Sigmoid colon (tissue), 4 donors: Measurements from ENCODE around the gene SLC16A1.

Source experiments
- EP300 ChIP-seq, 4 donors: sonication (generic); formaldehyde crosslinking; IDR thresholded peaks; one replicate each; pipeline ENCODE4 v1.6.1; 2017; ENCODE audit warnings: antibody characterized with exemption in 4 of 4
- POLR2A ChIP-seq, 2 donors: fragments of 450-650 bp; IDR thresholded peaks; one replicate each; pipeline ENCODE4 v1.6.1; 2016; ENCODE audit warnings: antibody characterized with exemption in 2 of 2, mild to moderate bottlenecking in 2 of 2, moderate library complexity in 2 of 2
- TF ChIP-seq, protein P1 (sequence below), 4 experiments: fragments of 450-650 bp in 3 of 4; fragments of 200-600 bp in 1 of 4; IDR thresholded peaks; one replicate each; pipeline ENCODE4 v1.5.1; 2016 to 2019; ENCODE audit warnings: antibody characterized with exemption in 4 of 4, mild to moderate bottlenecking in 3 of 4, moderate library complexity in 2 of 4

DNA sequence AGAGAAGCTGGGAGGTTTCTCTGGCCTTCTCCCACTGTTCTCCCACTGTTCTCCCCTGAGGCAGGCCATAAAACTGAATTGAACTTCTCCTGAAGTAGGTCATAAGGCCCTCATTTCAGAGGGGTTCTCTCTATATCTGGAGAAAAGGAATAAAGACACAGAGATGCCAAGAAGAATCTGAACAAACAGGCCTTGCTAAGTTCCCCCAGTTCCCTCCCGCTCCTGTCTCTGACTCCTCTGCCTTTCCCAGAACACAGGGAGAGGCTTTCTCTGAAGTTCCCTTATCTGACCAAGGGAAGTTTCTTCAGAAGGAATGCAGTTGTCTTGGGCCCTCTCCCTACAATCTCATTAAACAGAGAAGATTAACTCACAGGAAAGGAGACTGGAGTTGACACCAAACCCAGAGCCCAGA is 83.4 kb downstream of the SLC16A1 start:
- TF ChIP-seq POLR2A (IDR thresholded peaks at IDR 0.05), result no peak
- TF ChIP-seq, protein P1, sequence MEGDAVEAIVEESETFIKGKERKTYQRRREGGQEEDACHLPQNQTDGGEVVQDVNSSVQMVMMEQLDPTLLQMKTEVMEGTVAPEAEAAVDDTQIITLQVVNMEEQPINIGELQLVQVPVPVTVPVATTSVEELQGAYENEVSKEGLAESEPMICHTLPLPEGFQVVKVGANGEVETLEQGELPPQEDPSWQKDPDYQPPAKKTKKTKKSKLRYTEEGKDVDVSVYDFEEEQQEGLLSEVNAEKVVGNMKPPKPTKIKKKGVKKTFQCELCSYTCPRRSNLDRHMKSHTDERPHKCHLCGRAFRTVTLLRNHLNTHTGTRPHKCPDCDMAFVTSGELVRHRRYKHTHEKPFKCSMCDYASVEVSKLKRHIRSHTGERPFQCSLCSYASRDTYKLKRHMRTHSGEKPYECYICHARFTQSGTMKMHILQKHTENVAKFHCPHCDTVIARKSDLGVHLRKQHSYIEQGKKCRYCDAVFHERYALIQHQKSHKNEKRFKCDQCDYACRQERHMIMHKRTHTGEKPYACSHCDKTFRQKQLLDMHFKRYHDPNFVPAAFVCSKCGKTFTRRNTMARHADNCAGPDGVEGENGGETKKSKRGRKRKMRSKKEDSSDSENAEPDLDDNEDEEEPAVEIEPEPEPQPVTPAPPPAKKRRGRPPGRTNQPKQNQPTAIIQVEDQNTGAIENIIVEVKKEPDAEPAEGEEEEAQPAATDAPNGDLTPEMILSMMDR (IDR thresholded peaks at IDR 0.05), result no peak
- no peak for TF ChIP-seq EP300 (IDR thresholded peaks at IDR 0.05)
